ENCODE data around the gene DET1. TPM values are rescaled to one million over a fixed set of nuclear protein-coding genes. Genes with fewer than 3 reads are reported as not detected.

The DET1 gene
- total and polyA plus RNA-seq, 9 donors, result 10.0 to 22.8 (median 14.2) TPM

- WGBS, 3 donors, result 83 to 84% (median 84%) methylated on average over 4 of the region's 4 CpGs
- no peak for DNase-seq
- Histone ChIP-seq H3K27me3 (no peaks in the 10 kb centered on the region), H3K4me1 (ENCODE audit: insufficient read depth) (no peaks in the 10 kb centered on the region), H3K4me3 (no peak overlapping the region), H3K36me3 (no peaks in the 10 kb centered on the region), H3K9me3 (no peaks in the 10 kb centered on the region), H3K27ac (no peak overlapping the region)
- intact Hi-C loops (cut with DNase I), result loop anchor here in 2 of 4 donors (10.0 kb wide), 2 partner anchors 125 to 415 kb away; no protein-coding TSS in a partner anchor
- no peak for TF ChIP-seq CTCF (IDR thresholded peaks at IDR 0.05)
- no peak for TF ChIP-seq POLR2A (IDR thresholded peaks at IDR 0.05)
- TF ChIP-seq EP300 (IDR thresholded peaks at IDR 0.05), result no peak
Observed at GRCh38 chr15:88489321-88489720, 57.2 kb downstream of the DET1 start.

GRCh38 chr15:88487796-88488523 is 58.5 kb downstream of the DET1 start:
- DNase-seq, result no peak
- Histone ChIP-seq H3K27ac (no peak overlapping the region), H3K4me3 (no peak overlapping the region), H3K9me3 (no peaks in the 10 kb centered on the region), H3K27me3 (no peaks in the 10 kb centered on the region), H3K4me1 (ENCODE audit: insufficient read depth) (no peaks in the 10 kb centered on the region), H3K36me3 (no peaks in the 10 kb centered on the region)
- intact Hi-C loops (cut with DNase I), result loop anchor here in 2 of 4 donors (10.0 kb wide), 2 partner anchors 127 to 417 kb away; no protein-coding TSS in a partner anchor
- TF ChIP-seq EP300 (IDR thresholded peaks at IDR 0.05) (no peak), POLR2A (IDR thresholded peaks at IDR 0.05) (no peak), CTCF (IDR thresholded peaks at IDR 0.05) (no peak)
- 64 to 70% (median 69%) methylated on average over 10 to 11 of the region's 11 CpGs for WGBS, 3 donors

- DNase-seq, result no peak
- intact Hi-C loops (cut with DNase I), result loop anchor here in 2 of 4 donors (10.0 kb wide), 2 partner anchors 128 to 418 kb away; no protein-coding TSS in a partner anchor
- Histone ChIP-seq H3K27me3 (no peaks in the 10 kb centered on the region), H3K4me1 (ENCODE audit: insufficient read depth) (no peaks in the 10 kb centered on the region), H3K27ac (no peak overlapping the region), H3K4me3 (no peak overlapping the region), H3K9me3 (no peaks in the 10 kb centered on the region), H3K36me3 (no peaks in the 10 kb centered on the region)
- WGBS, 3 donors, result 56 to 73% (median 60%) methylated on average over 2 of the region's 2 CpGs
- TF ChIP-seq CTCF (IDR thresholded peaks at IDR 0.05) (no peak), POLR2A (IDR thresholded peaks at IDR 0.05) (no peak)
Observed at GRCh38 chr15:88487178-88487795, 59.2 kb downstream of the DET1 start.

GRCh38 chr15:88484682-88485331 is 61.7 kb downstream of the DET1 start:
- TF ChIP-seq POLR2A (IDR thresholded peaks at IDR 0.05) (no peak), EP300 (IDR thresholded peaks at IDR 0.05) (no peak), CTCF (IDR thresholded peaks at IDR 0.05) (no peak)
- intact Hi-C loops (cut with DNase I), result loop anchor here in 2 of 4 donors (10.0 kb wide), 2 partner anchors 130 to 420 kb away; no protein-coding TSS in a partner anchor
- 37 to 46% (median 39%) methylated on average over 10 of the region's 10 CpGs for WGBS, 3 donors

More at GRCh38 chr15:88484682-88485331, 61.7 kb downstream of the DET1 start:
- Histone ChIP-seq H3K4me3 (no peak overlapping the region), H3K27me3 (no peaks in the 10 kb centered on the region), H3K27ac (no peak overlapping the region), H3K9me3 (no peaks in the 10 kb centered on the region), H3K36me3 (no peaks in the 10 kb centered on the region), H3K4me1 (ENCODE audit: insufficient read depth) (no peaks in the 10 kb centered on the region)
- no peak for DNase-seq

Measured in ovary (tissue), 9 donors.